Adipocyte (in vitro differentiated cells): ENCODE measurements around the gene SWI5.
A peak's percentile ranks its signal among the peaks of the same experiment; 100 is the strongest.

Experiments
- DNase-seq: peaks from one replicate; pipeline ENCODE4 v3.0.0-alpha.2; 2015; ENCODE audit warnings: low read depth
- H3K27me3 ChIP-seq: replicated peaks from 2 replicates; pipeline ENCODE4 v1.7.0; 2013; ENCODE audit warnings: mild to moderate bottlenecking, low read length, moderate library complexity; ENCODE audit not compliant: control insufficient read depth, insufficient read depth
- H3K36me3 ChIP-seq: 2 replicates; pipeline ENCODE4 v1.7.0; 2013; ENCODE audit warnings: low read length, mild to moderate bottlenecking, moderate library complexity; ENCODE audit not compliant: control insufficient read depth, insufficient read depth, severe bottlenecking
- H3K4me1 ChIP-seq: 2 replicates; pipeline ENCODE4 v1.7.0; 2013; ENCODE audit warnings: mild to moderate bottlenecking, low read length, moderate library complexity; ENCODE audit not compliant: control insufficient read depth, insufficient read depth
- H3K4me3 ChIP-seq: 2 replicates; pipeline ENCODE4 v1.7.0; 2013; ENCODE audit warnings: mild to moderate bottlenecking, low read length, moderate library complexity
- H3K9ac ChIP-seq: 2 replicates; pipeline ENCODE4 v1.7.0; 2013; ENCODE audit warnings: mild to moderate bottlenecking, low read length, moderate library complexity
- H3K9me3 ChIP-seq: 2 replicates; pipeline ENCODE4 v1.7.0; 2013; ENCODE audit warnings: mild to moderate bottlenecking, low read length, moderate library complexity; ENCODE audit not compliant: control insufficient read depth

SWI5 gene

DNA sequence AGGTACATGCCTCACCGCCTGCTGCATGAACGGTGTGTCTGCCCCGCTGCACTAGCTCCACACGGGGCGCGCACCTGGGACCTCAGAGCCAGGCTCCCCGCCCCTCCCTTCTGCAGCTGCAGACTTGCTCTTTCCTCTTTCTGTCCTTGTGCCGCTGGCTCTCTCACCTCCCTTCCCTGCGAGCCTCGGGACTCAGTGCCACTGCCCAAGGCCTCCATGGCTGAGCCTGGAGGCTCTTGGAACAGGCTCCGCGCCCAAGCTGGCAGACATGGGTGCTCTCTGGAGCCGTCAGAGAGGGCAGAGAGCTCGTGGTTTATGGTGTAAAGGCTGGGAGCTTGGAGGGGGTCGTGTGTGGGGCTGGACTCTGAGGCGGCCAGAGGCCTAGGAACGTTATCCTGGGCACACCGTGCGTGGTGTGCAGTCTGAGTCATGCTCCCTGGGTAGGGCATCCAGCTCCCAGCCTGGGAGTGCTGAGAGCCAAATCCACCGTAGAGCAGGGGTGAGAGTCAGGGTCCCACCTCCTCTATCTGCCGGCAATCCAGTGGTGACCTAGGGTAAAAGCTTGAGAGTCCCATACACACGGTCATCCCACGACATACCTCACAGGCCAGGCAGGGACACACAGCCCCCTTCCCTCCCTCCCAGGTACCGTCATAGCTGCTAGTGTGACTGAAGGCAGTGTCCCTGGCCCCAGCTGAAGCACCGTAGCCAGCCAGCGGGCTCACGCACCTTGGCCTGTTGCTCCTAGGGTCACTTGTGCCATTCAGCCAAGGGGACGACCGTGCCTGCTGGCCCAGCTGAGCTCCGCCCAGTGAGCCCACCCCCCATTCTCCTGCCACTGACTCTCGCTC, 22.7 kb upstream of the SWI5 start:
- no peaks in the 10 kb centered on the region for H3K9me3 ChIP-seq
- H3K4me3 ChIP-seq: no peak overlapping the region
- no peak overlapping the region for H3K9ac ChIP-seq
- H3K27me3 ChIP-seq: no peaks in the 10 kb centered on the region
- H3K4me1 ChIP-seq: no peaks in the 10 kb centered on the region
- H3K36me3 ChIP-seq: peaks cover 19% of the 10 kb centered on the region
- no peak for DNase-seq

DNA sequence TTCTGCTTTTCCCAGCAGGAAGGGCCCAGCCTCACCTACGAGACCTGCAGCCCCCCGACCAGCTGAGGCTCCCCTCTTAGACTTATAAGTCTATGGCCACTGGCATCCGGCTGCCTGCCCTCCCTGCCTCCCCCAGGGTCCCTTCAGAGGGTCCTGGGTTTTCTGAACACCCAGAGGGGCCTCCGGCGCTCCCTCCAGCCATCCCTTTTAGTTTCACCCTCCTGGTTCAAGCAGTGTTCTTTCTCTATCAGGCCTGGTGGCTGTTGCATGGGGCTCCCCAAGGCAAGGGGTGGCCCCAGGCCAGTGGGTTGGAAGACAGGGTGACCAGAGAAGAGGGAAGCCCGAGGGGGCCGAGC, 22.1 kb upstream of the SWI5 start:
- no peak overlapping the region for H3K9ac ChIP-seq
- H3K4me3 ChIP-seq: no peak overlapping the region
- no peaks in the 10 kb centered on the region for H3K27me3 ChIP-seq
- H3K4me1 ChIP-seq: no peaks in the 10 kb centered on the region
- peaks cover 25% of the 10 kb centered on the region for H3K36me3 ChIP-seq
- DNase-seq: no peak
- H3K9me3 ChIP-seq: no peaks in the 10 kb centered on the region

DNA sequence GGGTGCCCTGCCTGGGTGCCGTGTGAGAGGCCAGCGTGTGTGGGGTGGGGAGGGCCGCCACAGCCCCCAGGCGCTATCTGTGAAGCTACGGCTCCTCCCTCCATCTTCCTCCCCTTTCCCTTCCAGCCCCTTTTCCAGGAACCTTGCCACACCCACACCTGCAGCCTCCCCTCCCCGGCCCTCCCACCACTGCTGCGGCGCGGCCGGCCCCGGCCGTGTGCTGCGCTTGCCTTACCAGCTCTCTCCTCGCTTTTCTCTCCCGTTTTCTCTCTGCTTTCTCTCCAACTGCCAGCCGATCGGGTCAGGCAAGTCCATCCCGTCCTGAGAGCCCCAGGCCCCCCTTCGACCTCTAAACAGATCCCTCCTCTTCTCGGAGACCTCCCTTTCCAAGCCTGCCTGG, 21.7 kb upstream of the SWI5 start:
- Histone ChIP-seq H3K9ac (no peak overlapping the region), H3K4me3 (no peak overlapping the region), H3K36me3 (peaks cover 29% of the 10 kb centered on the region), H3K27me3 (no peaks in the 10 kb centered on the region), H3K9me3 (no peaks in the 10 kb centered on the region), H3K4me1 (no peaks in the 10 kb centered on the region)
- DNase-seq: no peak

- Histone ChIP-seq H3K36me3 (peaks cover 36% of the 10 kb centered on the region), H3K9ac (no peak overlapping the region), H3K9me3 (no peaks in the 10 kb centered on the region), H3K4me1 (no peaks in the 10 kb centered on the region), H3K4me3 (no peak overlapping the region), H3K27me3 (no peaks in the 10 kb centered on the region)
- peak; percentile 85 for DNase-seq
Measured at GRCh38 chr9:128254855-128255759, 21.0 kb upstream of the SWI5 start.

DNA sequence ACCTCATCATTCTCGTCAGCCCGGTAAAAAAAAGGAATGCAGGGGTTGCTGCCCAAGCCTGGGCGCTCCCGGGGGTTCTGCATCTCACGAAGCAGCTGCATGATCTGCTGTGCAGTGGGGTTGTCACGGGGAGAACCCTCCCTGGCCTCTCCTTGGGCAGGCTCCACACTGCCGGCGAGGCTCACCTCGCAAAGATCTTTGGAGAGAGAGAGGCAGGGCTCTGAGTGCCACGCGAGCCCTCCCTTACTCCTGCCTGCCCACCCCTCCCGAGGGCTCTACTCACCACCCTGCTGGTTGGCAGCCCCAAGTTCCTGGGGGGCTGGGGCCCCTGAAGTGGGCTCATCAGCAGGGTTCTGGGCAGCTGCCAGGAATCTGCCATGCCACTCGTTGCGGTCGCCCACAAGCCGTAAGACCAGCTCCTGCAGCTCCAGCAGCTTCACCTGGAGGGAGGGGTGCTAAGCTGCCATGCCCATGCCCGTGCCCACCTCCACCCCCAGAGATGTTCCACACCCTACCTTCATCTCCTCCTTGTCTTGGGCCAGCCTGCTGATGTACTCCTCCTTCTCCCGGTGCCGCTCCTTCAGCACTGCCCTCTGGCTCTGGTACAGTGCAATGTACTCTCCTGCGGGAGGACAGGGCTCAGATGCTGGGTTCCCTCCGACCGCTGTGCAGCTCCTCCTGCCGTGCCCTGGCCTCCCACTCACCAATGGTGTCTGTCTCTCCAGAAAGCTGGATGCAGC, 18.8 kb upstream of the SWI5 start:
- Histone ChIP-seq H3K4me3 (no peak overlapping the region), H3K9me3 (no peaks in the 10 kb centered on the region), H3K4me1 (peaks cover 2% of the 10 kb centered on the region), H3K36me3 (peaks cover 57% of the 10 kb centered on the region), H3K9ac (no peak overlapping the region), H3K27me3 (no peaks in the 10 kb centered on the region)
- no peak for DNase-seq

- Histone ChIP-seq H3K9me3 (no peaks in the 10 kb centered on the region), H3K4me1 (peaks cover 6% of the 10 kb centered on the region), H3K27me3 (no peaks in the 10 kb centered on the region), H3K9ac (no peak overlapping the region), H3K36me3 (peaks cover 64% of the 10 kb centered on the region), H3K4me3 (no peak overlapping the region)
- no peak for DNase-seq
Measured at GRCh38 chr9:128257907-128258306, 18.2 kb upstream of the SWI5 start.

- H3K9ac ChIP-seq: no peak overlapping the region
- no peaks in the 10 kb centered on the region for H3K9me3 ChIP-seq
- H3K36me3 ChIP-seq: peaks cover 65% of the 10 kb centered on the region
- DNase-seq: no peak
- no peaks in the 10 kb centered on the region for H3K27me3 ChIP-seq
- no peak overlapping the region for H3K4me3 ChIP-seq
- peaks cover 6% of the 10 kb centered on the region for H3K4me1 ChIP-seq
Measured at GRCh38 chr9:128258326-128258725, 17.8 kb upstream of the SWI5 start.

- no peaks in the 10 kb centered on the region for H3K27me3 ChIP-seq
- peaks cover 6% of the 10 kb centered on the region for H3K4me1 ChIP-seq
- H3K9me3 ChIP-seq: no peaks in the 10 kb centered on the region
- H3K9ac ChIP-seq: no peak overlapping the region
- H3K4me3 ChIP-seq: no peak overlapping the region
- no peak for DNase-seq
- H3K36me3 ChIP-seq: peaks cover 65% of the 10 kb centered on the region
Measured at GRCh38 chr9:128259156-128259555, 16.9 kb upstream of the SWI5 start.

GRCh38 chr9:128260340-128260739, 15.7 kb upstream of the SWI5 start:
- no peak for DNase-seq
- Histone ChIP-seq H3K36me3 (peaks cover 73% of the 10 kb centered on the region), H3K9me3 (no peaks in the 10 kb centered on the region), H3K27me3 (no peaks in the 10 kb centered on the region), H3K9ac (no peak overlapping the region), H3K4me1 (peaks cover 6% of the 10 kb centered on the region), H3K4me3 (no peak overlapping the region)

DNA sequence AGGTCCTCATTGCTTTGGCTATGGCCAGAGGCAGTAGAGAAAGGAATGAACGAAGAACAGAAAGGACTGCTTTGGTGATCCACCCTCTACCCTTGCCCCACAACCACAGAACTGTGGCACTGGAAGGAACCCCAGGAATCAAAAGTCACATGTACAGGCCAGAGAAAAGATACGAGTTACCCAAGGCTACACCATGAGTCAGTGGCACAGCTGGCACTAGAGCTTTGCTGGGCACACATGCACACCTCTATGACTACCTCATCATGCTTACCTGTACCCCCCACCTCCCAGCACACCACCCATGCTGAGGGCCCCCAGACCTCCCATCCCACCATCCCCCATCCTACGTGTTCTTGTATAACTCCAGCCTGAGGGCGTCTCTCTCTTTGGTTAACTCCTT, 13.4 kb upstream of the SWI5 start:
- DNase-seq: no peak
- H3K9ac ChIP-seq: peak overlapping the region; percentile 9
- no peak overlapping the region for H3K4me3 ChIP-seq
- peaks cover 85% of the 10 kb centered on the region for H3K36me3 ChIP-seq
- H3K4me1 ChIP-seq: peaks cover 6% of the 10 kb centered on the region
- H3K9me3 ChIP-seq: no peaks in the 10 kb centered on the region
- no peaks in the 10 kb centered on the region for H3K27me3 ChIP-seq

DNA sequence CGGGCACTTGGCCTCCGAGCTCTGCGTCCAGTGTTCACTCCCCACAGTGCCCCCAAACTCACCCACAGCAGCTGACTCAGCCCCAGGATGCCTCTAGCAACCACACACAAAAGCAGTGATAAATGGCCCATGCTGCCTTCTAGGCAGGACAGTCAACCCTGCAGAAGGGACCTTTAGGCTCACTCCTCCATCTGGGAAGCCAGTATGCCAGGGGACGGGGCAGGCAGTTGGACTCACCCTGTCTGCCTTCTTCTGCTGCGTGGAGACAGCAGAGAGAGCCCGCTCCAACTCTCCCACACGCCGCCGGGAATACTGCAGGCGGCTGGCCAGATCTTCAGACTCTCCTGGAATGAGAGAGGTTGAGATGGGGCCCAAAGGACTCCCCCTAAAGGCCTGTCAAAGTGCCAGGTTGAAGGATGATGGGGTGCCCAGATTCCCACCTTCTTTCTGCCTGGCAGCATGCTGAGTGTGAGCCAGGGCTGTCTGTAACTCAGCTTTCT, 10.7 kb upstream of the SWI5 start:
- peaks cover 84% of the 10 kb centered on the region for H3K36me3 ChIP-seq
- DNase-seq: no peak

More for the DNA sequence above, 10.7 kb upstream of the SWI5 start:
- Histone ChIP-seq H3K4me3 (no peak overlapping the region), H3K9ac (no peak overlapping the region), H3K27me3 (no peaks in the 10 kb centered on the region), H3K4me1 (peaks cover 6% of the 10 kb centered on the region), H3K9me3 (no peaks in the 10 kb centered on the region)
